ENCODE results near the gene SESN2.

SESN2 gene

DNA sequence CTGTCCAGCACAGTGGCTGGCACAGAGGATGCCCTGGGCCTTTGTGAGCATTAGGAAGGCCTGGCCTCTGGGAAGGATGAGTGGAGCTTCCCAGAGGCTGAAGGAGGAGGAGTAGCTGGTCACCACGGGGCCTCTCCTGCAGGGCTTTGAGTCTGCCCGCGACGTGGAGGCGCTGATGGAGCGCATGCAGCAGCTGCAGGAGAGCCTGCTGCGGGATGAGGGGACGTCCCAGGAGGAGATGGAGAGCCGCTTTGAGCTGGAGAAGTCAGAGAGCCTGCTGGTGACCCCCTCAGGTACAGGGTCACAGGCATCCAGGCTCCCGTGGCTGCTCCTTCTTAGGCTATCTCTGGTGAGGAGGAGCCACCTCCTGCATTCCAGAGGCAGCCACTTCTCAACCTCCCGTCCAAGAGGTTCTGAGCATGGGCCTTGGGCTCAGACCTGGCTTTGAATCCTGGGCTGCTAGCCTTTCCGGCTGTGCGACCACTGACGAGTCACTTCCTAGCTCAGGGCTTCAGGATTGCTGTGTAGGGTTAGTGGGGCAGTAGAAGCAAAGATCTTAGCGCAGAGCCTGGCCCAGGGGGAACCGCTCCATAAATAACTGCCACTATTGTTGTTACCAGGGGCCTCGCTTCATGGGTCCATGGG, 14.0 kb downstream of the SESN2 start:
- TF ChIP-seq, protein P1, sequence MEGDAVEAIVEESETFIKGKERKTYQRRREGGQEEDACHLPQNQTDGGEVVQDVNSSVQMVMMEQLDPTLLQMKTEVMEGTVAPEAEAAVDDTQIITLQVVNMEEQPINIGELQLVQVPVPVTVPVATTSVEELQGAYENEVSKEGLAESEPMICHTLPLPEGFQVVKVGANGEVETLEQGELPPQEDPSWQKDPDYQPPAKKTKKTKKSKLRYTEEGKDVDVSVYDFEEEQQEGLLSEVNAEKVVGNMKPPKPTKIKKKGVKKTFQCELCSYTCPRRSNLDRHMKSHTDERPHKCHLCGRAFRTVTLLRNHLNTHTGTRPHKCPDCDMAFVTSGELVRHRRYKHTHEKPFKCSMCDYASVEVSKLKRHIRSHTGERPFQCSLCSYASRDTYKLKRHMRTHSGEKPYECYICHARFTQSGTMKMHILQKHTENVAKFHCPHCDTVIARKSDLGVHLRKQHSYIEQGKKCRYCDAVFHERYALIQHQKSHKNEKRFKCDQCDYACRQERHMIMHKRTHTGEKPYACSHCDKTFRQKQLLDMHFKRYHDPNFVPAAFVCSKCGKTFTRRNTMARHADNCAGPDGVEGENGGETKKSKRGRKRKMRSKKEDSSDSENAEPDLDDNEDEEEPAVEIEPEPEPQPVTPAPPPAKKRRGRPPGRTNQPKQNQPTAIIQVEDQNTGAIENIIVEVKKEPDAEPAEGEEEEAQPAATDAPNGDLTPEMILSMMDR (IDR thresholded peaks at IDR 0.05) = no peak
- Histone ChIP-seq H3K9ac (no peak overlapping the region), H3K4me2 (ENCODE audit: low read length) (no peak overlapping the region), H3K4me1 (no peaks in the 10 kb centered on the region), H3K27me3 (ENCODE audit: control insufficient read depth, insufficient read depth, low read length) (no peaks in the 10 kb centered on the region), H3K79me2 (no peaks in the 10 kb centered on the region), H3K27ac (no peak overlapping the region), H2AFZ (no peak overlapping the region), H3K36me3 (ENCODE audit: control insufficient read depth, insufficient read depth, low read length) (no peaks in the 10 kb centered on the region), H3K9me3 (ENCODE audit: control insufficient read depth, low read length) (no peaks in the 10 kb centered on the region), H3K4me3 (ENCODE audit: low read depth, low read length) (no peak overlapping the region)

DNA sequence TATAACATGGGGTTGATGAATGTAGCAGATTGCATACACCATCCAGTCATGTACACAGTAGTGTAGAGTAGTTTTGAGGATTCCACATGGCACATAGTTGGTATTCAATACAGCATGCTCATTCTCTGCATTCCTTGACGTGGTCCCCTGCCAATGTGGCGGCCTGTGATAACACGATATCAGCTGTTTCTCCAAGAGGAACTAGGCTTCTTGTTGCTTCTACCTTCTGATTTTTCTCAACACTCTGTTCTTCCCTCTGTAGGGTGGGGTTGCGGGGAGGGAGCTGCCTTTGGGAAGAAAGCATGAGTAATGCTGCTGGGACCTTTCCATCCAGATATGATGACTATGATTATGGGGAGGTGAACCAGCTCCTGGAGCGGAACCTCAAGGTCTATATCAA, 19.4 kb downstream of the SESN2 start:
- Histone ChIP-seq H3K4me2 (ENCODE audit: low read length) (no peak overlapping the region), H3K27ac (no peak overlapping the region), H3K4me1 (no peaks in the 10 kb centered on the region), H3K36me3 (ENCODE audit: control insufficient read depth, insufficient read depth, low read length) (no peaks in the 10 kb centered on the region), H3K9ac (no peak overlapping the region), H3K9me3 (ENCODE audit: control insufficient read depth, low read length) (no peaks in the 10 kb centered on the region), H3K79me2 (no peaks in the 10 kb centered on the region), H3K27me3 (ENCODE audit: control insufficient read depth, insufficient read depth, low read length) (no peaks in the 10 kb centered on the region), H3K4me3 (ENCODE audit: low read depth, low read length) (no peak overlapping the region), H2AFZ (no peak overlapping the region)
- TF ChIP-seq, protein P1 (IDR thresholded peaks at IDR 0.05) = no peak

DNA sequence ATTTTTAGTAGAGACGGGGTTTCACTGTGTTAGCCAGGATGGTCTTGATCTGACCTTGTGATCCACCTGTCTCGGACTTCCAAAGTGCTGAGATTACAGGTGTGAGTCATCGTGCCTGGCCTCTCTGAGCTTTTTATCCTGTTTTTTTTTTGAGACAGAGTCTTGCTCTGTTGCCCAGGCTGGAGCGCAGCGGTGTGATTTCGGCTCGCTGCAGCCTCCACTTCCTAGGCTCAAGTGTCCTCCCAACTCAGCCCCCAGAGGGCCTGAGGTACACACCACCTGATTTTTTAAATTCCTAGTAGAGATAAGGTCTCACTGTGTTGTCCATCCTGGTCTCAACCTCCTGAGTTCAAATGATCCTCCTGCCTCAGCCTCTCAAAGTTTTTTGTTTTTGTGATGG, 20.4 kb downstream of the SESN2 start:
- H3K9ac ChIP-seq = no peak overlapping the region
- TF ChIP-seq, protein P1 (IDR thresholded peaks at IDR 0.05) = no peak
- H2AFZ ChIP-seq = no peak overlapping the region
- H3K4me3 ChIP-seq (ENCODE audit: low read depth, low read length) = no peak overlapping the region
- H3K27ac ChIP-seq = no peak overlapping the region
- no peaks in the 10 kb centered on the region for H3K4me1 ChIP-seq
- H3K4me2 ChIP-seq (ENCODE audit: low read length) = no peak overlapping the region
- no peaks in the 10 kb centered on the region for H3K27me3 ChIP-seq (ENCODE audit: control insufficient read depth, insufficient read depth, low read length)
- H3K36me3 ChIP-seq (ENCODE audit: control insufficient read depth, insufficient read depth, low read length) = no peaks in the 10 kb centered on the region
- H3K9me3 ChIP-seq (ENCODE audit: control insufficient read depth, low read length) = no peaks in the 10 kb centered on the region
- no peaks in the 10 kb centered on the region for H3K79me2 ChIP-seq

DNA sequence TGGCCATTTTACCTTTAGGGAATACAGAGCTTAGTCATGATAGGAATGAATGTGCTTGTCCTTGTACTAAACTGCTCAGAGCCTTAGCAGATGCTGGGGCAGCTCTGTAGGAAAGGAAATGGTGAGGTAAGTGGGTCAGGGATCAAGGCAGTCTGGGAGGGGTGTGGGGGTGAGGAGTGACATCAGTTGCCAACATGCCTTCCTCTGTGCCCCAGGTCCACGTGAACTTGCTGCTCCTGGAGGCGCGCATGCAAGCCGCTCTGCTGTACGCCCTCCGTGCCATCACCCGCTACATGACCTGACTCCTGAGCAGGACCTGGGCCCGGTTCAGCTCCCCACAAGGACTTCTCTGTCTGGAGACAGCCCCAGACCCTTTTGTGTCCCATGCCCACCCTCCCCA, 21.2 kb downstream of the SESN2 start:
- no peak overlapping the region for H3K9ac ChIP-seq
- H2AFZ ChIP-seq = no peak overlapping the region
- no peaks in the 10 kb centered on the region for H3K79me2 ChIP-seq
- no peaks in the 10 kb centered on the region for H3K4me1 ChIP-seq
- H3K4me2 ChIP-seq (ENCODE audit: low read length) = no peak overlapping the region
- TF ChIP-seq, protein P1 (IDR thresholded peaks at IDR 0.05) = no peak
- H3K27me3 ChIP-seq (ENCODE audit: control insufficient read depth, insufficient read depth, low read length) = no peaks in the 10 kb centered on the region
- no peaks in the 10 kb centered on the region for H3K9me3 ChIP-seq (ENCODE audit: control insufficient read depth, low read length)
- H3K36me3 ChIP-seq (ENCODE audit: control insufficient read depth, insufficient read depth, low read length) = no peaks in the 10 kb centered on the region
- H3K27ac ChIP-seq = no peak overlapping the region
- no peak overlapping the region for H3K4me3 ChIP-seq (ENCODE audit: low read depth, low read length)

DNA sequence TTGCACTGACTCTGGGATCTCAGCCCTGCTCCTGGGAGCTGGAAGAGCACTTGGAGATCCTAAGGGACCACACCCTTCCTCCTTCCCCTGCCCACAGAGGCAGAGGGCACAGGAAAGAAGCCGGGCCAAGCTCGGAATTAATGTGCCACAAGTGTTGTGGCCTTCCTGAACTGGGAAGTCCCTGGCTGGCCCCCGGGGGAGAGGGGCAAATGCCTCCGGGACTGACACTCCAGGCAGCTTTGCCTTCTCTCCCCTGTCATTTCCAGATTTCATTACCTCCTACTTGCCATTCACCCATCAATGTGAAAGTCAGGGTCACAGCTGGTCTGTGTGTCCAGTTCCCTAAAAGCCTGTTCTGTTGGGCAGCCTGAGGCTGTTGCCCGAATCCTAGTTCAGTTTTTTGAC, 21.7 kb downstream of the SESN2 start:
- Histone ChIP-seq H2AFZ (no peak overlapping the region), H3K36me3 (ENCODE audit: control insufficient read depth, insufficient read depth, low read length) (no peaks in the 10 kb centered on the region), H3K27me3 (ENCODE audit: control insufficient read depth, insufficient read depth, low read length) (no peaks in the 10 kb centered on the region), H3K79me2 (no peaks in the 10 kb centered on the region), H3K4me2 (ENCODE audit: low read length) (no peak overlapping the region), H3K27ac (no peak overlapping the region), H3K4me1 (no peaks in the 10 kb centered on the region), H3K9me3 (ENCODE audit: control insufficient read depth, low read length) (no peaks in the 10 kb centered on the region), H3K4me3 (ENCODE audit: low read depth, low read length) (no peak overlapping the region), H3K9ac (no peak overlapping the region)
- TF ChIP-seq, protein P1 (IDR thresholded peaks at IDR 0.05) = no peak

All from parathyroid adenoma (tissue), 2 donors.